PC-3 (cell line): ENCODE results near the gene NSMF. TPM values are rescaled to one million over a fixed set of nuclear protein-coding genes. Genes with fewer than 3 reads are reported as not detected.

Experiments
- ATAC-seq: fragments of 200-7000 bp; cut with Tn5 transposase; 2 replicates; pipeline ENCODE4 v1.9.1; 2020; ENCODE audit warnings: mild to moderate bottlenecking, moderate library complexity
- BruUV-seq: library from RNA; stranded (reverse); fragments of 400-500 nt; replicated peaks from 2 replicates; lab custom pipeline; 2021; lab: Mats Ljungman, UMichigan
- CTCF ChIA-PET: fragments of 300-600 bp; sonication (Branson Sonifier 250); formaldehyde crosslinking; loops from one replicate; lab custom pipeline; 2022; ENCODE audit warnings: antibody characterized with exemption; lab: Charles Lee
- POLR2A ChIA-PET: fragments of 300-600 bp; sonication (Branson Sonifier 250); formaldehyde crosslinking; loops from one replicate; lab custom pipeline; 2022; ENCODE audit warnings: antibody characterized with exemption; ENCODE audit not compliant: unreplicated experiment; lab: Charles Lee
- DNase-seq: peaks from one replicate; pipeline ENCODE4 v3.0.0-alpha.2; 2015
- H2AFZ ChIP-seq: fragments of 300-600 bp; sonication (generic); 2 replicates; pipeline ENCODE4 v1.6.0; 2016; ENCODE audit warnings: antibody characterized with exemption, low read length
- H3F3A ChIP-seq: fragments of 300-600 bp; sonication (generic); one replicate; pipeline ENCODE4 v1.6.0; 2017; ENCODE audit warnings: antibody characterized with exemption, low read length, control low read depth, mild to moderate bottlenecking; ENCODE audit not compliant: unreplicated experiment
- H3K27ac ChIP-seq: fragments of 300-600 bp; sonication (generic); 2 replicates; pipeline ENCODE4 v1.5.1; 2016; ENCODE audit warnings: mild to moderate bottlenecking, low read length
- H3K27me3 ChIP-seq: fragments of 300-600 bp; sonication (generic); 2 replicates; pipeline ENCODE4 v1.6.1; 2016; ENCODE audit warnings: low read length, mixed read lengths
- H3K36me3 ChIP-seq: fragments of 300-600 bp; sonication (generic); 2 replicates; pipeline ENCODE4 v1.6.1; 2016; ENCODE audit warnings: low read depth, mixed run types, low read length, mixed read lengths
- H3K4me1 ChIP-seq: fragments of 300-600 bp; sonication (generic); 2 replicates; pipeline ENCODE4 v1.5.1; 2016; ENCODE audit warnings: low read length; ENCODE audit not compliant: insufficient read depth
- H3K4me2 ChIP-seq: fragments of 300-600 bp; sonication (generic); 2 replicates; pipeline ENCODE4 v1.6.0; 2016; ENCODE audit warnings: low read length
- H3K4me3 ChIP-seq: fragments of 300-600 bp; sonication (generic); 2 replicates; pipeline ENCODE4 v1.5.1; 2016; ENCODE audit warnings: mild to moderate bottlenecking, low read length, mixed read lengths
- H3K79me2 ChIP-seq: fragments of 300-600 bp; sonication (generic); 2 replicates; pipeline ENCODE4 v1.6.1; 2017; ENCODE audit warnings: low read length, mixed read lengths
- H3K9ac ChIP-seq: fragments of 300-600 bp; sonication (generic); 2 replicates; pipeline ENCODE4 v1.6.0; 2016; ENCODE audit warnings: mild to moderate bottlenecking, low read length
- H3K9me2 ChIP-seq: fragments of 300-600 bp; sonication (generic); replicated peaks from 2 replicates; pipeline ENCODE4 v1.6.1; 2016; ENCODE audit warnings: mixed run types, low read length, mixed read lengths
- H3K9me3 ChIP-seq: fragments of 300-600 bp; sonication (generic); 2 replicates; pipeline ENCODE4 v1.6.1; 2016; ENCODE audit warnings: low read length, mixed read lengths
- H4K20me1 ChIP-seq: fragments of 300-600 bp; sonication (generic); 2 replicates; pipeline ENCODE4 v1.6.1; 2016; ENCODE audit warnings: low read length, mixed read lengths
- CTCF ChIP-seq: fragments of 300-600 bp; sonication (generic); conservative IDR thresholded peaks from 2 replicates; pipeline ENCODE4 v1.5.1; 2017; ENCODE audit warnings: antibody characterized with exemption, low read depth, mild to moderate bottlenecking, low read length
- EZH2 ChIP-seq: fragments of 300-600 bp; sonication (generic); IDR thresholded peaks from one replicate; pipeline ENCODE4 v1.6.1; 2017; ENCODE audit warnings: antibody characterized with exemption, mild to moderate bottlenecking, low read length; ENCODE audit not compliant: unreplicated experiment
- EZH2phosphoT487 ChIP-seq: fragments of 300-600 bp; sonication (generic); IDR thresholded peaks from 2 replicates; pipeline ENCODE4 v1.6.1; 2018; ENCODE audit warnings: mild to moderate bottlenecking, antibody characterized with exemption, low read length, borderline replicate concordance
- intact Hi-C: fragments of 100-400 bp; cut with micrococcal nuclease; formaldehyde crosslinking; loops from 2 replicates; pipeline ENCODE4 v1.9.0; 2023
- total RNA-seq: library from RNA; depleted of rRNA; stranded (reverse); fragments of >200 nt; gene quantifications from 2 replicates; pipeline ENCODE4 v1.2.3, GENCODE V29; 2014

NSMF gene
- total RNA-seq, 1 experiment from 2014 or later = 30.8 TPM

GRCh38 chr9:137499858-137500661 lies 40.9 kb upstream of the NSMF start:
- no peak overlapping the region for H3K27ac ChIP-seq
- 0 out of 2 replicates have a peak, but pooled peaks cover 6% of the 10 kb centered on the region for H3K4me1 ChIP-seq
- H3K9ac ChIP-seq = no peak overlapping the region
- no peak overlapping the region for H3K4me3 ChIP-seq
- no peak overlapping the region for H2AFZ ChIP-seq
- no peaks in the 10 kb centered on the region for H3K9me3 ChIP-seq
- no peak for TF ChIP-seq EZH2
- TF ChIP-seq CTCF = no peak
- no peak for TF ChIP-seq EZH2phosphoT487
- H4K20me1 ChIP-seq = no peaks in the 10 kb centered on the region
- H3K79me2 ChIP-seq = no peaks in the 10 kb centered on the region
- ATAC-seq = no peak
- no peaks in the 10 kb centered on the region for H3K9me2 ChIP-seq
- no peak for DNase-seq
- ChIA-PET CTCF (no interaction called here), POLR2A (no interaction called here)
- H3K4me2 ChIP-seq = no peak overlapping the region
- no peaks in the 10 kb centered on the region for H3K36me3 ChIP-seq
- intact Hi-C loops = no loop called here
- H3F3A ChIP-seq = no peaks in the 10 kb centered on the region
- BruUV-seq = no TSS peak
- H3K27me3 ChIP-seq = no peaks in the 10 kb centered on the region

GRCh38 chr9:137499416-137499815 lies 40.3 kb upstream of the NSMF start:
- intact Hi-C loops = no loop called here
- H3K27me3 ChIP-seq = no peaks in the 10 kb centered on the region
- H3K4me3 ChIP-seq = no peak overlapping the region
- no peak overlapping the region for H3K9ac ChIP-seq
- H3K4me1 ChIP-seq = peaks cover 7% of the 10 kb centered on the region; the same call in 1 of the 2 replicates
- no peaks in the 10 kb centered on the region for H4K20me1 ChIP-seq
- H3K9me3 ChIP-seq = no peaks in the 10 kb centered on the region
- H3F3A ChIP-seq = no peaks in the 10 kb centered on the region
- TF ChIP-seq CTCF = no peak
- no peak for TF ChIP-seq EZH2
- TF ChIP-seq EZH2phosphoT487 = no peak
- ChIA-PET POLR2A (no interaction called here), CTCF (no interaction called here)
- no peak overlapping the region for H3K27ac ChIP-seq
- no peaks in the 10 kb centered on the region for H3K79me2 ChIP-seq
- H3K36me3 ChIP-seq = no peaks in the 10 kb centered on the region
- no peak for DNase-seq
- H2AFZ ChIP-seq = no peak overlapping the region
- ATAC-seq = no peak
- BruUV-seq = no TSS peak
- H3K4me2 ChIP-seq = no peak overlapping the region
- no peaks in the 10 kb centered on the region for H3K9me2 ChIP-seq

- ChIA-PET CTCF (no interaction called here), POLR2A (no interaction called here)
- no peak overlapping the region for H2AFZ ChIP-seq
- H3K4me2 ChIP-seq = no peak overlapping the region
- no peak overlapping the region for H3K4me3 ChIP-seq
- no peaks in the 10 kb centered on the region for H4K20me1 ChIP-seq
- H3K36me3 ChIP-seq = no peaks in the 10 kb centered on the region
- DNase-seq (no peak), ATAC-seq (no peak)
- no peaks in the 10 kb centered on the region for H3K79me2 ChIP-seq
- no TSS peak for BruUV-seq
- no peak overlapping the region for H3K27ac ChIP-seq
- no peak overlapping the region for H3K9ac ChIP-seq
- no peaks in the 10 kb centered on the region for H3F3A ChIP-seq
- intact Hi-C loops = no loop called here
- H3K4me1 ChIP-seq = peaks cover 14% of the 10 kb centered on the region
- TF ChIP-seq CTCF = no peak
- no peak for TF ChIP-seq EZH2
- TF ChIP-seq EZH2phosphoT487 = no peak
- H3K9me2 ChIP-seq = no peaks in the 10 kb centered on the region
- no peaks in the 10 kb centered on the region for H3K27me3 ChIP-seq
- H3K9me3 ChIP-seq = no peaks in the 10 kb centered on the region
Observed at GRCh38 chr9:137498720-137499150, 39.6 kb upstream of the NSMF start.
